HepG2 (cell line): ENCODE measurements around the gene BUB1B. TPM values are rescaled to one million over a fixed set of nuclear protein-coding genes. Genes with fewer than 3 reads are reported as not detected.

Experiments
- ATAC-seq: fragments of 200-7000 bp; cut with Tn5 transposase; 3 replicates; pipeline ENCODE4 v1.9.1; 2020; ENCODE audit warnings: mild to moderate bottlenecking, moderate library complexity
- BruUV-seq: library from RNA; stranded (reverse); fragments of 400-500 nt; replicated peaks from 2 replicates; lab custom pipeline; 2021; lab: Mats Ljungman, UMichigan
- CTCF ChIA-PET: fragments of 300-600 bp; formaldehyde crosslinking; extraction: SDS; loops from one replicate; lab custom pipeline; 2021; ENCODE audit warnings: low total read pairs, inconsistent platforms, low intra/inter-chr PET ratio; lab: Yijun Ruan, JAX
- POLR2A ChIA-PET: fragments of 350-600 bp; sonication (Branson Sonifier 250); formaldehyde crosslinking; loops from one replicate; lab custom pipeline; 2020; ENCODE audit warnings: antibody characterized with exemption, inconsistent platforms; lab: Yijun Ruan, JAX
- DNase-seq: peaks from one replicate; pipeline ENCODE4 v3.0.0-alpha.2; 2015; ENCODE audit warnings: low spot score
- FAIRE-seq: peaks from 3 replicates; lab custom pipeline; 2011; peaks lifted over from hg19 to GRCh38; lab: Jason Lieb, UNC
- H2AFZ ChIP-seq: one replicate; pipeline ENCODE4 v1.6.1; 2011; ENCODE audit warnings: low read length, inconsistent platforms
- H3K27ac ChIP-seq: fragments of 300-600 bp; 3 replicates; pipeline ENCODE4 v1.8.0; 2011; ENCODE audit warnings: mixed run types, mild to moderate bottlenecking, mixed read lengths, low read length, inconsistent platforms; ENCODE audit not compliant: insufficient read depth; ENCODE audit errors: extremely low read length
- H3K27me3 ChIP-seq, 2 experiments: fragments of 200-600 bp in 1 of 2; 2 replicates in 1 of 2; 3 replicates in 1 of 2; pipeline versions ENCODE4 v1.6.0 to v1.8.0; 2011; ENCODE audit warnings: low read length in 2 of 2, mild to moderate bottlenecking in 2 of 2, moderate library complexity in 2 of 2, inconsistent platforms in 1 of 2; ENCODE audit not compliant: insufficient read depth in 2 of 2, control insufficient read depth in 1 of 2
- H3K36me3 ChIP-seq, 2 experiments: fragments of 200-600 bp in 1 of 2; replicated peaks in 1 of 2; 2 replicates in 1 of 2; 3 replicates in 1 of 2; pipeline versions ENCODE4 v1.5.1 to v1.8.0; 2011; ENCODE audit warnings: low read length in 2 of 2, inconsistent platforms in 1 of 2; ENCODE audit not compliant: insufficient read depth in 2 of 2, control insufficient read depth in 1 of 2
- H3K4me1 ChIP-seq: 2 replicates; pipeline ENCODE4 v1.5.1; 2012; ENCODE audit warnings: low read length, inconsistent platforms; ENCODE audit not compliant: insufficient read depth
- H3K4me2 ChIP-seq: 2 replicates; pipeline ENCODE4 v1.6.0; 2011; ENCODE audit warnings: low read depth, low read length, inconsistent platforms
- H3K4me3 ChIP-seq, 3 experiments: fragments of 200-600 bp in 1 of 3; sonication (generic), shearing (Covaris generic) in 1 of 3; replicated peaks in 1 of 3; 2 replicates each; pipeline ENCODE4 v1.5.1; 2011 to 2016; ENCODE audit warnings: low read length in 3 of 3, inconsistent platforms in 2 of 3, low read depth in 2 of 3, mild to moderate bottlenecking in 2 of 3, control low read depth in 1 of 3, mixed read lengths in 1 of 3; ENCODE audit not compliant: insufficient read depth in 1 of 3
- H3K79me2 ChIP-seq: one replicate; pipeline ENCODE4 v1.6.1; 2011; ENCODE audit warnings: low read length, inconsistent platforms; ENCODE audit not compliant: insufficient read depth
- H3K9ac ChIP-seq: 2 replicates; pipeline ENCODE4 v1.6.0; 2011; ENCODE audit warnings: mild to moderate bottlenecking, low read depth, low read length, inconsistent platforms; ENCODE audit not compliant: insufficient read depth
- H3K9me3 ChIP-seq: 2 replicates; pipeline ENCODE4 v1.5.1; 2012; ENCODE audit warnings: mild to moderate bottlenecking, low read length
- H4K20me1 ChIP-seq: 2 replicates; pipeline ENCODE4 v1.6.0; 2011; ENCODE audit warnings: inconsistent platforms, mild to moderate bottlenecking, low read length, moderate library complexity; ENCODE audit not compliant: insufficient read depth
- ATF7 ChIP-seq, 2 experiments: fragments of 450-650 bp in 1 of 2; sonication (generic) in 1 of 2; formaldehyde crosslinking in 1 of 2; IDR thresholded peaks; 2 replicates each; pipeline versions ENCODE4 v1.4.0 to v1.6.1; 2016 to 2020; ENCODE audit warnings: antibody characterized with exemption in 1 of 2, mild to moderate bottlenecking in 1 of 2, missing genetic modification reagents in 1 of 2
- BHLHE40 ChIP-seq: IDR thresholded peaks from 2 replicates; pipeline ENCODE4 v1.6.1; 2011; ENCODE audit warnings: low read length, improper control_type of control experiment
- HOXA3 ChIP-seq: sonication (generic); formaldehyde crosslinking; IDR thresholded peaks from 2 replicates; pipeline ENCODE4 v1.5.0; 2020; ENCODE audit warnings: missing genetic modification reagents
- MNT ChIP-seq: fragments of 450-650 bp; IDR thresholded peaks from 2 replicates; pipeline ENCODE4 v1.6.1; 2016
- MYNN ChIP-seq: sonication (generic); formaldehyde crosslinking; IDR thresholded peaks from 2 replicates; pipeline ENCODE4 v1.4.0; 2020; ENCODE audit warnings: mild to moderate bottlenecking, low read depth, missing genetic modification reagents
- RARA ChIP-seq: IDR thresholded peaks from 2 replicates; pipeline ENCODE4 v1.6.1; 2016; ENCODE audit warnings: missing genetic modification reagents, missing compliant biosample characterization
- SRSF9 ChIP-seq: fragments of 200-400 bp; formaldehyde crosslinking; IDR thresholded peaks from 2 replicates; pipeline ENCODE4 v1.6.1; 2018; ENCODE audit warnings: borderline replicate concordance, mild to moderate bottlenecking, low read depth, low read length; ENCODE audit not compliant: insufficient read depth, poor library complexity, severe bottlenecking
- THAP8 ChIP-seq: sonication (generic); formaldehyde crosslinking; IDR thresholded peaks from 2 replicates; pipeline ENCODE4 v1.5.1; 2020; ENCODE audit warnings: missing genetic modification reagents, mild to moderate bottlenecking, borderline replicate concordance
- YEATS4 ChIP-seq: sonication (generic); formaldehyde crosslinking; IDR thresholded peaks from 2 replicates; pipeline ENCODE4 v1.4.0; 2020; ENCODE audit warnings: missing genetic modification reagents, borderline replicate concordance
- ZFP36L2 ChIP-seq: sonication (generic); formaldehyde crosslinking; IDR thresholded peaks from 2 replicates; pipeline ENCODE4 v1.4.0; 2020; ENCODE audit warnings: missing genetic modification reagents
- ZNF101 ChIP-seq: sonication (generic); formaldehyde crosslinking; IDR thresholded peaks from 2 replicates; pipeline ENCODE4 v1.4.0; 2020; ENCODE audit warnings: mild to moderate bottlenecking, low read depth, missing genetic modification reagents, borderline replicate concordance
- ZNF282 ChIP-seq: fragments of 450-650 bp; IDR thresholded peaks from 2 replicates; pipeline ENCODE4 v1.6.1; 2018; ENCODE audit not compliant: partially characterized antibody
- ZNF337 ChIP-seq: sonication (generic); formaldehyde crosslinking; IDR thresholded peaks from 2 replicates; pipeline ENCODE4 v1.5.1; 2020; ENCODE audit warnings: missing genetic modification reagents, low read depth, mild to moderate bottlenecking, borderline replicate concordance
- ZNF451 ChIP-seq: sonication (generic); formaldehyde crosslinking; IDR thresholded peaks from 2 replicates; pipeline ENCODE4 v1.5.0; 2020; ENCODE audit warnings: mild to moderate bottlenecking, missing genetic modification reagents
- ZNF674 ChIP-seq: sonication (generic); formaldehyde crosslinking; IDR thresholded peaks from 2 replicates; pipeline ENCODE4 v1.5.0; 2020; ENCODE audit warnings: low read depth, mild to moderate bottlenecking, missing genetic modification reagents
- ZNF7 ChIP-seq: IDR thresholded peaks from 2 replicates; pipeline ENCODE4 v1.6.1; 2016; ENCODE audit warnings: missing biosample characterization, missing genetic modification reagents
- ZNF777 ChIP-seq: sonication (generic); formaldehyde crosslinking; IDR thresholded peaks from 2 replicates; pipeline ENCODE4 v1.4.0; 2020; ENCODE audit warnings: missing genetic modification reagents
- WGBS: methylation state at CpG from one replicate; pipeline ENCODE4 v1.1.6; 2017; ENCODE audit warnings: low lambda C conversion rate; 5-methylcytosine and 5-hydroxymethylcytosine counted together
- in situ Hi-C: cut with HindIII; loops from 2 replicates; pipeline ENCODE4 v1.10.0; 2017; ENCODE audit warnings: low pct_unique_long_range_greater_than_20kb; ENCODE audit not compliant: extremely low pct_ligation_motif_present
- intact Hi-C: fragments of 100-400 bp; cut with micrococcal nuclease; formaldehyde crosslinking; loops from one replicate; pipeline ENCODE4 v1.10.0; 2022; ENCODE audit not compliant: unreplicated experiment
- polyA plus RNA-seq, 8 experiments: library from polyadenylated mRNA; depleted of rRNA in 3 of 8; stranded (reverse) in 7 of 8; unstranded in 1 of 8; fragments of >200 nt; fragmentation: Illumina TruSeq in 4 of 8; extraction: Trizol in 4 of 8; gene quantifications; 2 replicates each; pipeline versions ENCODE4 v1.2.1 to v1.2.3, GENCODE V29; 2011 to 2016; ENCODE audit warnings: low read depth in 4 of 8, missing spikeins in 1 of 8, mixed read lengths in 1 of 8; ENCODE audit not compliant: insufficient read depth in 1 of 8
- total RNA-seq, 5 experiments: library from RNA; depleted of rRNA; stranded (reverse); fragments of >200 nt; fragmentation: Illumina TruSeq; extraction: Trizol; gene quantifications; 2 replicates each; pipeline ENCODE4 v1.2.3, GENCODE V29; 2016; ENCODE audit warnings: low read depth in 1 of 5

BUB1B gene
- total and polyA plus RNA-seq, 2 of the 13 experiments (the other 11 are each of a cell fraction or from before 2014, with no cell fraction given), result 26.2 to 63.5 TPM

GRCh38 chr15:40234783-40235182 lies 73.9 kb downstream of the BUB1B start:
- ATAC-seq (no peak), DNase-seq (no peak), FAIRE-seq (no peak)
- H4K20me1 ChIP-seq, result no peaks in the 10 kb centered on the region
- no peak overlapping the region for H3K4me2 ChIP-seq
- H3K9me3 ChIP-seq, result no peaks in the 10 kb centered on the region
- BruUV-seq, result no TSS peak
- no peaks in the 10 kb centered on the region for H3K36me3 ChIP-seq
- 79% methylated on average over 2 of the region's 4 CpGs for WGBS
- H3K79me2 ChIP-seq, result no peaks in the 10 kb centered on the region
- intact Hi-C loops, result no loop called here
- H3K4me3 ChIP-seq, result no peak overlapping the region
- peaks cover 14% of the 10 kb centered on the region for H3K4me1 ChIP-seq
- H2AFZ ChIP-seq, result no peak overlapping the region
- POLR2A ChIA-PET, result no interaction called here
- TF ChIP-seq HOXA3 (no peak), ZNF7 (CRISPR knock-in tag) (no peak), ZNF777 (CRISPR knock-in tag) (no peak)
- in situ Hi-C loops, result no loop called here
- CTCF ChIA-PET, result no interaction called here
- H3K9ac ChIP-seq, result no peak overlapping the region
- H3K27ac ChIP-seq, result no peak overlapping the region
- H3K27me3 ChIP-seq, result peaks cover 8 to 17% of the 10 kb centered on the region in 2 experiments; a peak in 3 of 5 replicates

GRCh38 chr15:40235201-40235885 lies 74.5 kb downstream of the BUB1B start:
- no peak for ATAC-seq
- Histone ChIP-seq H4K20me1 (no peaks in the 10 kb centered on the region), H3K4me3 (no peak overlapping the region), H3K4me1 (peaks cover 14% of the 10 kb centered on the region), H3K27me3 (peaks cover 9 to 23% of the 10 kb centered on the region in 2 experiments; a peak in 3 of 5 replicates), H3K4me2 (no peak overlapping the region), H3K79me2 (no peaks in the 10 kb centered on the region), H3K9ac (no peak overlapping the region), H3K9me3 (no peaks in the 10 kb centered on the region), H3K27ac (no peak overlapping the region), H2AFZ (no peak overlapping the region), H3K36me3 (no peaks in the 10 kb centered on the region)
- TF ChIP-seq THAP8 (no peak), ATF7 (IDR thresholded peaks at IDR 0.05) (no peak), ATF7 (CRISPR knock-in tag; IDR thresholded peaks at IDR 0.05) (no peak), SRSF9 (no peak), ZNF282 (no peak), MYNN (no peak), ZNF451 (CRISPR knock-in tag) (no peak), ZNF337 (CRISPR knock-in tag) (no peak), ZNF674 (CRISPR knock-in tag) (no peak), MNT (no peak), ZFP36L2 (CRISPR knock-in tag) (no peak), BHLHE40 (no peak), RARA (CRISPR knock-in tag) (no peak), YEATS4 (no peak), ZNF101 (no peak)
- WGBS, result 65% methylated on average over 2 of the region's 4 CpGs
- POLR2A ChIA-PET, result no interaction called here
- in situ Hi-C loops, result no loop called here
- intact Hi-C loops, result no loop called here
- no peak for DNase-seq
- CTCF ChIA-PET, result no interaction called here
- BruUV-seq, result no TSS peak
- FAIRE-seq, result no peak
